BLaER1 (cell line): ENCODE results near the gene COBL.

Experiments used
- H3K27ac ChIP-seq: shearing (Covaris generic); formaldehyde crosslinking; 2 replicates; pipeline ENCODE4 v1.8.1; 2022
- H3K27me3 ChIP-seq: shearing (Covaris generic); formaldehyde crosslinking; 2 replicates; pipeline ENCODE4 v1.8.1; 2022
- H3K36me3 ChIP-seq: shearing (Covaris generic); formaldehyde crosslinking; 2 replicates; pipeline ENCODE4 v1.8.1; 2022
- H3K4me1 ChIP-seq: shearing (Covaris generic); formaldehyde crosslinking; 2 replicates; pipeline ENCODE4 v1.8.1; 2022
- H3K4me2 ChIP-seq: shearing (Covaris generic); formaldehyde crosslinking; 2 replicates; pipeline ENCODE4 v1.8.1; 2022
- H3K4me3 ChIP-seq: shearing (Covaris generic); formaldehyde crosslinking; 2 replicates; pipeline ENCODE4 v1.8.1; 2022
- H3K9ac ChIP-seq: shearing (Covaris generic); formaldehyde crosslinking; 2 replicates; pipeline ENCODE4 v1.8.1; 2022
- H3K9me3 ChIP-seq: shearing (Covaris generic); formaldehyde crosslinking; 2 replicates; pipeline ENCODE4 v1.8.1; 2022
- H4K20me1 ChIP-seq: shearing (Covaris generic); formaldehyde crosslinking; 2 replicates; pipeline ENCODE4 v1.8.1; 2022
- Cebpa-rat ChIP-seq: shearing (Covaris generic); IDR thresholded peaks from 2 replicates; pipeline ENCODE4 v1.8.1; 2022

The COBL gene

GRCh38 chr7:51187941-51188340, 128.7 kb downstream of the COBL start:
- no peak overlapping the region for H3K4me3 ChIP-seq
- no peak overlapping the region for H3K4me2 ChIP-seq
- H3K9ac ChIP-seq = no peak overlapping the region
- peaks cover 8% of the 10 kb centered on the region for H3K4me1 ChIP-seq
- no peaks in the 10 kb centered on the region for H4K20me1 ChIP-seq
- H3K27ac ChIP-seq = no peak overlapping the region
- H3K36me3 ChIP-seq = no peaks in the 10 kb centered on the region
- H3K27me3 ChIP-seq = no peaks in the 10 kb centered on the region
- TF ChIP-seq Cebpa-rat = no peak
- no peaks in the 10 kb centered on the region for H3K9me3 ChIP-seq

GRCh38 chr7:51186531-51186930, 130.1 kb downstream of the COBL start:
- H3K27me3 ChIP-seq = no peaks in the 10 kb centered on the region
- no peaks in the 10 kb centered on the region for H4K20me1 ChIP-seq
- H3K27ac ChIP-seq = no peak overlapping the region
- H3K4me1 ChIP-seq = peaks cover 8% of the 10 kb centered on the region
- peak overlapping the region; percentile 14; the same call in 1 of the 2 replicates for H3K4me2 ChIP-seq
- H3K9ac ChIP-seq = no peak overlapping the region
- no peak overlapping the region for H3K4me3 ChIP-seq
- no peaks in the 10 kb centered on the region for H3K9me3 ChIP-seq
- no peak for TF ChIP-seq Cebpa-rat
- H3K36me3 ChIP-seq = no peaks in the 10 kb centered on the region

- Histone ChIP-seq H3K4me1 (peaks cover 8% of the 10 kb centered on the region), H3K9me3 (no peaks in the 10 kb centered on the region), H3K4me3 (no peak overlapping the region), H3K27ac (no peak overlapping the region), H3K4me2 (no peak overlapping the region), H3K9ac (no peak overlapping the region), H3K27me3 (no peaks in the 10 kb centered on the region), H3K36me3 (no peaks in the 10 kb centered on the region), H4K20me1 (no peaks in the 10 kb centered on the region)
- TF ChIP-seq Cebpa-rat = no peak
These were observed 133.9 kb downstream of the COBL start for GRCh38 chr7:51182636-51183166.

GRCh38 chr7:51180092-51180491, 136.5 kb downstream of the COBL start:
- Histone ChIP-seq H3K27me3 (no peaks in the 10 kb centered on the region), H3K4me3 (no peak overlapping the region), H4K20me1 (no peaks in the 10 kb centered on the region), H3K27ac (no peak overlapping the region), H3K36me3 (no peaks in the 10 kb centered on the region), H3K9me3 (no peaks in the 10 kb centered on the region), H3K9ac (no peak overlapping the region), H3K4me2 (no peak overlapping the region), H3K4me1 (no peaks in the 10 kb centered on the region)
- no peak for TF ChIP-seq Cebpa-rat

GRCh38 chr7:51175992-51176388, 140.6 kb downstream of the COBL start:
- no peak overlapping the region for H3K9ac ChIP-seq
- no peak overlapping the region for H3K27ac ChIP-seq
- H3K9me3 ChIP-seq = no peaks in the 10 kb centered on the region
- H3K4me1 ChIP-seq = no peaks in the 10 kb centered on the region
- H3K36me3 ChIP-seq = no peaks in the 10 kb centered on the region
- TF ChIP-seq Cebpa-rat = no peak
- H3K4me2 ChIP-seq = no peak overlapping the region
- no peaks in the 10 kb centered on the region for H3K27me3 ChIP-seq
- H4K20me1 ChIP-seq = no peaks in the 10 kb centered on the region
- no peak overlapping the region for H3K4me3 ChIP-seq

- no peaks in the 10 kb centered on the region for H4K20me1 ChIP-seq
- H3K27ac ChIP-seq = no peak overlapping the region
- H3K36me3 ChIP-seq = no peaks in the 10 kb centered on the region
- no peak overlapping the region for H3K4me3 ChIP-seq
- TF ChIP-seq Cebpa-rat = no peak
- no peak overlapping the region for H3K4me2 ChIP-seq
- no peaks in the 10 kb centered on the region for H3K4me1 ChIP-seq
- H3K9ac ChIP-seq = no peak overlapping the region
- no peaks in the 10 kb centered on the region for H3K9me3 ChIP-seq
- no peaks in the 10 kb centered on the region for H3K27me3 ChIP-seq
These were observed 141.2 kb downstream of the COBL start for GRCh38 chr7:51175316-51175991.

GRCh38 chr7:51165337-51165736, 151.3 kb downstream of the COBL start:
- Histone ChIP-seq H3K4me1 (peaks cover 18% of the 10 kb centered on the region), H3K9me3 (no peaks in the 10 kb centered on the region), H4K20me1 (no peaks in the 10 kb centered on the region), H3K27me3 (no peaks in the 10 kb centered on the region), H3K9ac (no peak overlapping the region), H3K4me2 (no peak overlapping the region), H3K4me3 (no peak overlapping the region), H3K27ac (no peak overlapping the region), H3K36me3 (no peaks in the 10 kb centered on the region)
- TF ChIP-seq Cebpa-rat = no peak

- no peak for TF ChIP-seq Cebpa-rat
- Histone ChIP-seq H3K27me3 (no peaks in the 10 kb centered on the region), H3K36me3 (no peaks in the 10 kb centered on the region)
These were observed 153.8 kb downstream of the COBL start for GRCh38 chr7:51162724-51163329.

GRCh38 chr7:51161937-51162336, 154.7 kb downstream of the COBL start:
- no peaks in the 10 kb centered on the region for H3K9me3 ChIP-seq
- no peaks in the 10 kb centered on the region for H3K27me3 ChIP-seq
- TF ChIP-seq Cebpa-rat = no peak
- H3K4me2 ChIP-seq = no peak overlapping the region
- H3K4me1 ChIP-seq = peaks cover 50% of the 10 kb centered on the region
- no peak overlapping the region for H3K4me3 ChIP-seq
- no peaks in the 10 kb centered on the region for H4K20me1 ChIP-seq
- no peaks in the 10 kb centered on the region for H3K36me3 ChIP-seq
- H3K27ac ChIP-seq = no peak overlapping the region
- no peak overlapping the region for H3K9ac ChIP-seq

More at GRCh38 chr7:51162724-51163329, 153.8 kb downstream of the COBL start:
- Histone ChIP-seq H3K27ac (no peak overlapping the region), H3K4me1 (peaks cover 41% of the 10 kb centered on the region), H3K4me3 (no peak overlapping the region), H3K4me2 (peak overlapping the region; percentile 23; the same call in 1 of the 2 replicates), H4K20me1 (no peaks in the 10 kb centered on the region), H3K9me3 (no peaks in the 10 kb centered on the region), H3K9ac (no peak overlapping the region)

GRCh38 chr7:51160990-51161615, 155.5 kb downstream of the COBL start:
- no peaks in the 10 kb centered on the region for H3K36me3 ChIP-seq
- H4K20me1 ChIP-seq = no peaks in the 10 kb centered on the region
- no peak overlapping the region for H3K9ac ChIP-seq
- H3K27me3 ChIP-seq = no peaks in the 10 kb centered on the region
- H3K9me3 ChIP-seq = no peaks in the 10 kb centered on the region
- peak overlapping the region; percentile 10; the same call in 1 of the 2 replicates for H3K27ac ChIP-seq
- H3K4me3 ChIP-seq = no peak overlapping the region
- H3K4me1 ChIP-seq = peaks cover 58% of the 10 kb centered on the region
- TF ChIP-seq Cebpa-rat = no peak
- H3K4me2 ChIP-seq = peak overlapping the region; percentile 40
